Measurements from ENCODE around the gene FBRSL1.

The FBRSL1 gene

DNA sequence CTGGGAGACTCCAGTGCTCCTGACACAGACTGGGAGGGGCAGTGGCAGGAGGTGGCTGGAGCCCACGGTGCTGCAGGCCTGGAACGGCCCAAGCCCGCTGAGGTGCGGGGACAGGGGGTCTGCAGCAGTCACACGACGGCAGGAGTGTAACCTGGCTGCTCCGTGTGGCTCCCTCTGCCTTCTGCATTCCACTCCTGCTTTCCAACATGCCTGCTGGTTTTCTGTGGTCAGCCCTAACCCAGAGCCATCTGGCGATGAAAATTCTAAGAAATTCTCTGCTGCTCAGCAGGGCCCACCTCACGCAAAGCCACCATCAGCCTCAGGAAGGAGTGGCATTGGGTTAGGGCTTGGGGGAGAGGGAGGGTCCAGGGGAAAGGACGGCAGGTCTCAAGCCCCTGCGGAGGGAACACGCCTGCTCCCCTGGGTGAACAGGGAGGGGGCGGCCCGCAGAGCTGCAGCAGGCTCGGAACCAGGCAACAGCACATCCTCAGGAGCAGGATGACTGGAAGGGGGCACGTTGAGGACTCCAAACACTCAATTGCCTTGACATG is 5.0 kb upstream of the FBRSL1 start:
- no peak for DNase-seq

DNA sequence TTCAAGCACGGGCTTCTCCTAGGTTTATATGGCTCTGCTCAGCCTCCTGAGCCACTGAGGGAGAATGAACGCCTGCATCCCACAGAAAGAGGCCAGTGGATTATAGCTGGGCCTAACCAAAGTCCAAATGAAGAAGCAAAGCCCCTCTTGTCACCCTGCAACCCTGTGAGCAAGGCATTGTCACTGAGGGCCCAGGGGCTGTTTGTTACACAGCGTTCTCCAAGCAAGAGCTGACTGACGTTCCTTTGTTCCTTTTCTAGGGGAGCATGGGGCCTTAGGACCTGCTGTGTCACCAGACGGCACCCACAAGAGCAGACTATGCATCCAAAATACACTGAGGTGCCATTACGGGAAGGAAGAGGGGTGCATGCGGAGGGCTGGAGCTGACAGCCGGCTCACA is 4.3 kb upstream of the FBRSL1 start:
- DNase-seq, result no peak

DNA sequence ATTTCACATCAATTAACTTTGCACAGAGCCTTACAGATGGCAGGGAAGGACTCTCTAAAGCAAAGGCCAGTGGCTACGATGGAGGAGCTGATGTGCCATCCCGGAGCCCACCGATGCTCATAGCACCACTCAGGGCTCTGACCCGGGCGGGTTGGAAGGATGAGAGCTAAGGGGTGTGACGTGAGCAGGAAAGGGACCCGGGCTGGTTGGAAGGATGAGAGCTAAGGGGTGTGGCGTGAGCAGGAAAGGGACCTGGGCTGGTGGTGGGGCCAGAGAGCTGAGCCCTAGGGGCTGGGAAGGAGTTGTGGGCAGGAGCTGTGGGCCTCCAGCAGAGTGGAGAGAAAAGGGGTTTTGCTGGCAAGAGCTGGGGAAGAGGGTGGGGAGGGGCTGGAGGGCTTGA is 3.8 kb upstream of the FBRSL1 start:
- DNase-seq, result no peak

DNA sequence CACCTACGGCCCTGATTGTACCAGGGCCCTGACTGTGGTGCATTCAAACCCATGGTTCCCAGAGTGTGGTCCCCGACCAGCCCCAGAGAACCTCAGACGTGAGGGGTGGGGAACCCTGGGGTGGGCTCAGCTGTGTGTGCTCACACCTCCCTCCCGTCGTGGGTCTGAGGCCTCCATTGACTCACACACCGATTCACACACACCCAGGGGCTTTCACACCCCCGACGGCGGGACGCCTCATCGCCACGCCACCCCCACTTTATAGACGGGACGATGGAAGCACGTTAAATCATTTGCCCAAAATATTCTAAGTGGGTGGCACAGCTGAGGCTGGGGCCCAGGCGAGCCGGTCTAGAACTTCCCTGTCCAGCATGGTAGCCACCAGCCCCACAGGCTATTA is 3.4 kb upstream of the FBRSL1 start:
- no peak for DNase-seq

DNA sequence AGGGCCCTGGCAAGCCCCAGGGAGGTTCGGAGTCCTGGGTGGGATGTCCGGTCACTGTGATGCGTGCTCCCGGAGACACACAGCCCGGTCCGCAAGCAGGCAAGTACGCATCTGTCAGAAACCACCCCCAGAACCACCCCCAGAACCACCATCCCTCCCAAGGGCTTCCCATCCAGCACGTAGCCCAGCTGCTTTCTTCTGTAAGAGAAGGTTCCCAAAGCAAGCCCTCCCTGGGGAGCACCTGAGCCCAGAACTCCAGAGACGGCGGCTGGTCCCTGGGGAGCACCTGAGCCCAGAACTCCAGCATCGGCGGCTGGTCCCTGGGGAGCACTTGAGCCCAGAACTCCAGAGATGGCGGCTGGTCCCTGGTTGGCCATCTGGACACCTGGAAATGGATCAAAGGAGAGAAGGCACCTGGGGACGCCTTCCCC is 2.6 kb upstream of the FBRSL1 start:
- DNase-seq, result no peak

DNA sequence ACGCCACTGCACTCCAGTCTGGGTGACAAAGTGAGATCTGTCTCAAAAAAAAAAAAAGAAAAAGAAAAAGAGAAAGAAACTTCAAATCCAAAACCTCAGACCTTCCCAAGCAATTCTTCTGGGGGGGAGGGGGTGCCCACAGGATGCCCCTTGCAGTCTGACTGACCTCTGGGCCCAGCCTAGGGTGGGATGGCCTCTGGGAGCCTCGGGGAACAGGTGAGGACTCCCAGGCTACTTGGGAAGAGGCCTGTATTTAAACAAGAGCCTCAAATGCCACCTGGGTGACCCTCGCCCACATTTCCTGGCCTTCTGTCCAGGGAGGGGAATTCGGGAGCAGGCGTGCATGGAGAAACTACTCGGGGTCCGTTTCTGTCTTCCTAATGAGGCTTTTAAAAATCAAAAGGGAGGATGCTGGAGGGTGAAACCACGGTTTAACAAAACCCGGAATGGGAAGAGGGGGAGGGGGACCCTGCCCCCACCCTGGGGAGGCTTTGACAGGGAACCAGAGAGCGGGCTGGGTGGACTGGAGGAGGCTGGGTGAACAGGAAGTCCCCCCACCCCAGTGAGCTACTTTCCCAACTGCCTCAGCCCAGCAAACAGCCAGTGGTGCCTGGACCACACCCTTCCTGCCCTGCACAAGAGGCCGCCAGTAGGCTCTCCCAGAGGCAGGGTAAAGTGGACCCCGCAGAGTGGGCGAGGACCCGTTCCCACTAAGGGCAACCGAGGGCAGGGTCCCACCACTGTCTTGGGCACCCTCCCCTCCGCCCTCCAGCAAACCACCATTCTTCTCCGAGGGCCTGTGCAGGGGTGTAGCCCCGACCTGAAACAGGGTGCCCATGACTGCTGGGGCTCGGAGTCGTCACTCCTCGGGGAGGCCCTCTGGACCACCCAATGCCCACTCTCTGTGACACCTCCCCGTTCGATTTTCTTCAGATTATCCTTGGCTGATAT is 1.5 kb upstream of the FBRSL1 start:
- peak; percentile 64 for DNase-seq

DNA sequence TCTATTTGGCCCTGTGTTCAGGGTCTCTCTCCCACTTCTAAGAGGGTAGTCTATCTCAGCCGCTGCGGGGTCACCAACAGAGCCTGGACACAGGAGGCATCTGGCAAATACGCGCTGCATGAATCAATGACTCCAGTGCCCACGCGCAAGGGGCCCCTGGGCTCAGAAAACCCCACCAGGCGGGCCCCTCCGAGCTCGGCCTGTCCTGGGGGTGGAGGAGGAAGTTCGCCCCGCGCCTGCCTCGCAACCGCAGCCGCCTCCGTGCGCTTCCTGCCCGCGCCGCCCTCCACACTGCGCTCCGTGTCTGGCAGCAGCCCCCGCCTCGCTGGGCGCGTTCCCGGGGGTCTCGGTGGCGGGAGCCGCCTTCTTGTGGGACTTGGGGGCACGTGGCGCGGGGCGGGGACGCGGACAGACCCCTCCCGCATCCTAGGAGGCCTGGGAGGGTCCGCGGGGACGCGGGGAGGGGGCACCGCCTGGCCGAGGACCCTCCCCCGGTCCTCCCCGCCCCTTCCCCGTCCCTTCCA is 811 bp upstream of the FBRSL1 start:
- no peak for DNase-seq

DNA sequence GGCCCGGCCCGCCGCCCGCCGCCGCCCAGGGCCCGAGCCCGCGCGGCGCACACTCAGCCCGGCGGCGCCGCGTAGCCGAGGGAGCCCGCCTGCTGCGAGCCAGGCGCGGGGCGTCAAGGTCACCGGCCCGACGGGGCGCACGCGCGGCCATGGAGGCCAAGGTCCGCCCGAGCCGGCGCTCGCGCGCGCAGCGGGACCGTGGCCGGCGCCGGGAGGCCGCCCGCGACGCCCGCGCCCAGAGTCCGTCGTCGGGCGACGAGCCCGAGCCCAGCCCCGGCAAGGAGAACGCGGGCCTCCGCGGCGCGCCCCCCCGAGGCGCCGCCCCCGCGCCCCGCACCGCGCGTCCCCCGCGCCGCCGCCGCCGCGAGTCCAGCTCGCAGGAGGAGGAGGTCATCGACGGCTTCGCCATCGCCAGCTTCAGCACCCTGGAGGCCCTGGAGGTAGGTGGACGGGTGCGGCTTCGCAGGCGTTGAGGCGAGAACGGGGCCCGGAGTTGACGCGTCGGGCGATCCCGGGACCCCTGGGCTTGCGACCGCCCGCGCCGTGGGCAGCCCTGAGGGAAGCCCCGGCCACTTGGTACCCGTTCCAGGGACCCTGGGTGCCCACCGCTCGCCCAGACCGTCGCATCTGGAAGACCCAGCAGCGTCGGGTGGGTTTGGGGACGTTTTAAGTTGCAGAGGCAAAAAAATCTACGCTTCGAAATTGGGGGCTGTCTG is 629 bp downstream of the FBRSL1 start:
- no peak for DNase-seq

DNA sequence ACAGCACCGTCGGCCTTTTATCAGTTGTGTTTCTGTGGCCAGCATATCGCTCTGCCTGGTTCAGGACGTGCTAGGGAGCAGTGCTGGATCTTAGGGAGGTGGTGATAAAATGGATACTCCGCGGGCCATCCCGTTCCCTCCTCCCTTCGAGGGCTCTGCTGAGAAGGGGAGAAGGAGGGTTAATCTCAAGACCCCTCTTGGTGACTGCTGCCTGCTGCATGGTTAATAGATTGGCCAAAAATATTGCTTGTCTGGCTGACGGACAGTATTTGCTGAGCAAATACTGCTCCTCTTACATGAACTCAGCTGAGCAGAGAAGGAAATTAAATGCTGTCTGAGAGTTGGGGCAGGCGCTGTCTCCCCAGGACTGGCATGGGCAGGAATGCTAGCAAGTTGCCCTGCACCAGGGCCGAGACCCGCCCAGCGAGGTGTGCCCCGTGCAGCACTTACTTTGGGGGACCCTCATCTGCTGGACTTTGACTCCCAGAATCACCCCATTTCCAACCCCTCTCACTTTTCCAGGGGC is 1.2 kb downstream of the FBRSL1 start:
- peak; percentile 58 for DNase-seq

DNA sequence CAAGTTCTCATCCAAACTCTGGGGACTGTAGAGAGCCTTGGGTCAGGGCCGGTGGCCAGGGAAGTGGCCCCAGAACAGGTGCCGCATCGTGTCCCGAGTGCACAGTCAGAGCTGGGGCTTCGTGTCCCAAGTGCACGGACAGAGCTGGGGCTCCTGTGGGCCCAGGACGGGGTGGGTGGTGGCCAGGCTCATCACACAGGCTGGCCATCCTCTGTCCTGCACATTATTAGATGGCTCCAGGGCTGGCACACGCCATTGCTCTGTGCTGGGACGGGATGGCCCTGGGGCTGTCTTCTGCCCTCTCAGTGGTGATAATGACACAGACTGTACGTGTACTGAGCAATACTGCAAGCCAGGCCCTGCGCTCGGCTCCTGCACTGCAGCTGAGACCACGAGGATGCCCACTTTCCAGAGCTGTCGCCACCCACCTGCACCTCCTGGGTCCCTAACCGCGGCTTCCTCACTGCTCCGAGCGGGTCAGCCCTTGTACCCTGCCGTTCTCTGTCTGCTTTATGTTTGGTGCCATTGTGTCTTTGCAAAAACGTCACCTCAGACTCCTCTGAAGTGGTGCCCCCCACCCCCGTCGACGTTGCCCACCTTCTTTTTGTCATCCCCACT is 1.9 kb downstream of the FBRSL1 start:
- no peak for DNase-seq

DNA sequence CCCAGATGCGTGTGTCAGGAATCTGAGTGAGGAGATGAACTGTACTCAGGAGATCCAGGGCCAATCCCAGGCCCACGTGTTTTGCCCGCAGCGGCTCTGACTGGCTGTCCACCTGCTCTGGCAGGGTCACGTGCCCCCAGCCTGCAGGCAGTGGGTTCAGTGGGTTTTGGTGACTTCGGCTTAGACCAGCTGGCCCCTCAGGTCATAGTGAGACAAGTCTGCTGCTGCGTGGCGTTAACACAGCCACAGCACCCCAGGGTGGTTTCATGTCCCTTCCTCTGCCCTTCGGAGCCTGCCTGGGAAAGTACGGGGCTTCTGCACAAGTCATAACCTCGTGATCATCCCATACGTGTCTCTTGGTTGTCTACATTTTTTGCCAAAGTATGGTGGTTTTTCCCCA is 2.6 kb downstream of the FBRSL1 start:
- DNase-seq, result no peak

DNA sequence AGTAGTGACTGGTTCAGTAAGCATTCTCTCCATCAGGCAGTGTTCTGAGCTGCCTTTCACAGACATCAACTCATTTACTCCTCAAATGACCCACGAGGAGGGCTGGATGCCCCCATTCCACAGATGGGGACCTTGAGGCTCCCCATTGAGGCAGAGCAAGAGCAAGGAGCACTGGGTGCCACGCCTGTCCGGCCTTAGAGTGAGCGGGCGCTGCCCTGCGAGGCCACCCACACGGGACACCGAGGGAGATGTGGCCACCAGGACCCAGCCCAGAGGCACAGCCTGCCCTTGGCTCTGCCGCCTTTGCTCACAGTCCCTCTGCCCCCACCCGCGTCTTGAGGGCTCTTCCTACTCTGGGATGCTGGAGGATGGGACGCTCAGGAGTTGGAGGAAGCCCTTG is 3.0 kb downstream of the FBRSL1 start:
- DNase-seq, result no peak

DNA sequence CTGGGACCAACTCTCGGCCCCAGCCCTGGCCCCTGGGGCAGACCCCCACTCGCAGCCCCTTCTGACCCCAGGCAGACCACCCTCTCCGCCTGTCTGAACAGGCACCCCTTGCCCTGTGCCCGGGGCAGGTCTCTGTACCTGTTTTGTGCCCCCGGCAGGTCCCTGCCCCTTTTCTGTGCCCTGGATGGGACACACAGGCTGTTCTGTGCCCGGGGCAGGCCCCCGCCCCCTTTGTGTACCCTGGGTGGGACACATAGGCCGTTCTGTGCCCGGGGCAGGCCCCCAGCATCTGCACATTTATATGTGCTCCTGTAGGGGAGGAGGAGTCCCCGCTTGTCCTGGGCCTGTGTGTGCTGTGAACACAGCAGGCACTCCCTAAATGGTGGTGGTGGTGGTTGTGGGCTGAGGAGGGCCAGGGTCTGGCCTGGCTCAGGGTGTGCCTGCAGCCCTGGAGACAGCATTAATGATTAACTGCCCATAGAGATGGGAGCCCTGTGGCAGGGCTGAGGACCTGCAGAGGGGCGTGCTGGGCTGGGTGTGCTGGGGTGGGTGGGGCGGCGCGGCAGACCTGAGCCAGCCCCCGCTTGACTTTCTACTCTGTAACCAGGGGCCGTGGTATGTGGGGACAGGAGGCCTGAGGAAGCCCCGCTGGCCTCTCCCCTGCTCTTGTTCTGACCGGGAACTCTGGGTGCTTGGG is 3.7 kb downstream of the FBRSL1 start:
- DNase-seq, result no peak

DNA sequence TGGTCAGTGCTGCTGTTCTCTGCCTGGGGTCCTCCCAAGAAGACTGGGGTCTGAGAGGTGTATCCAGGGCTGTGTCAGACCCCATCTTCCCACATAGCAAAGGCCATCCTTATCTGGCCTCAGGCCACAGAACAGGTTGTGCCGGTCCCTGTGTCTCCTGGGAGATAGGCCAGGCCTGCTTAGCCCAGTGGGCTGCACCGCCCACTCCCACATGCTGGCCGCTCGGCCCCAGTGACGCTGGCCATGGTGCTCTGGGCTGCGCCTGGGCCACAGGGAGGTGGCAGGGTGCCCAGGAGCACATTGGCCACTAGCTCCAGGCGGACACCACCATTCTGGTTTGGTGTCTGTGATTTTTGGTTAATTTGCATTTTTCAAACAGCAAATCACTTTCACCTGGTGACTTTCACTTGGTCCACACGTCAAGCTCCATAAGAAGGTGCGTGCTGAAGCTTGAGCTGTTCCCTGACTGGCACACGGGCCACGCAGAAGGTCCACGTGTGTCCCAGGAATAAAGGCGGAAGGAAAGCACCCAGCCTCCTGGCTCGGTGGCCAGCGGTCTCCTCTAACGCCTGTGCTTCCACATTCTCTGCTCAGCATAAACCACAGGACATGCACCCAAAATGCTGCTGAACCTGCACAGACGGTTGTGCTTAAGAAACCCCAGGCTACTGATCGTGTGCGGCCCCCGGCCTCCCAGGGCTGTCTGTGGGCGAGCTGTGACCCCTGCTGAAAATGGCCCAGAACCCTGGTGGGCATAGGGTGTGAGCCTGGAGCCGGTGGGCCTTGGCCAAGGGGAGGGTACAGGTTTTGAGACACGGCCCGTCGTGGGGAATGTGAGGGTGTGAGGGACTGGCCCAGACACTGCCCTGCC is 4.6 kb downstream of the FBRSL1 start:
- DNase-seq, result no peak

DNA sequence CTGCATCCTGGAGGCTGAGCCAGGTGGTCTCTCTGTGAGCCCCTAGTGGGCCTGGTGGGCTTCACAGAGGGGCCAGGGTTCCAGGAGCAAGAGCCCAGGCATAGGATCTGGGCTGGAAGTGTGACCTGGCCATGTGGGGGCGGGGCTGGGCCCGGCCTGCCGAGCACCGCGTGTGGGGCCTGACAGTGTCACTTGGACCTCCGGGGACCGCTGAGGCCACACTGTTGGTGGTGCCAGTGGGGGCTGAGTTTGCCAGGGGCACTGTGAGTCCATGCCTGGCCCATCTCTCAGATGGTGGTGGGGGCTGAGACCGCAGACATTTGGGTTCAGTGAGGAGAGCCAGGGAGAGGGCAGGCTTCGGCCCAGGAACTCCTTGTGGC is 5.2 kb downstream of the FBRSL1 start:
- DNase-seq, result no peak

DNA sequence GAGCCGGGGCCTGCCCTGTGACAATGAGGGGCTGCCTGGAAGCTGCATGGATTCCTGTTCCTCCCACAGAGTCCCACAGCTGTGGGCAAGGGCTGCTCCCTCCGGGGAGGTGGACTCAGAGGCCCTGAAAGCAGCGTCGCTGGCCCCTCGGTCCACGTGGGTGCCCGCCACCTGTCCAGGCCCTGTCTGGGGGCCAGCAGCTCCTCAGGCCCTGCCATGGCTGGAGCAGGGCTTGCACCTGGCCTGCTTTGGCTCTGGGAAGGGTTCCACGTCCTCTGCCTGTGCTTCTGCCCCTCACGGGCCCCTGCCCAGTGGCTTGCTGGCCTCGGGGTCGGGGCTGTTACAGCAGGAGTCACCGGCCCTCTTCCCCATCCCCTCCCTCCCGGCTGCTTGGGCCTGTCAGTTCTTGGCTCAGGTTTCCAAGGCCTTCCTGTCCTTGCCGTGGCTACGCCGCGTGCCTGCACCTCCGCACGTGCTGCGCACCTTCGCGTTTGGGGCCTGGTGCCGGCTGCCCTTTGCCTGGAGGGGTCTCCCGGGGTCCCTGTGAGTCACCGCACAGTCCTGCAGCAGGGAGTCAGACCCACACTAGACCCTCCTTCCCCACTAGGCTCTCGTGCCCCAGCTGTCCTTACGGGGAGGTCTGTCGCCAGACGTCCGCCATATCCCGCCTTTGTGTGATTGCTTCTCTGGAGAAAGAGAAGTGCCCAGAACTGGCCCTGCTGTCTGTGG is 5.8 kb downstream of the FBRSL1 start:
- DNase-seq, result no peak

DNA sequence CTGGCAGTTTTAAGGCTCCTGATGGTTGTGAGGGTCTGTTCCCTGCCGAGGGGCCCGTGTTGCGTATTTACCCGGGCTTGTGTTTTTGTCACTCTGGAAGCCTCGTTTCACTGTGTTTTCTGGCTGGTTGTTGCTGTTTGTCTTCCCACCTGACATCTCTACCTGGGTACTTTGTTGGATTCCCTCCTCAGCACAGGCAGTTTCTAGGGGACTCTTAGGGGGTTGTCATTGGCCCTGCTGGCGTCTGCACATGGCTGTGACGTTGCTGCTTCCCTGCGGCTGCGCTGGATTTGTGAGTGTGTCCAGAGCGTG is 6.4 kb downstream of the FBRSL1 start:
- DNase-seq, result no peak

DNA sequence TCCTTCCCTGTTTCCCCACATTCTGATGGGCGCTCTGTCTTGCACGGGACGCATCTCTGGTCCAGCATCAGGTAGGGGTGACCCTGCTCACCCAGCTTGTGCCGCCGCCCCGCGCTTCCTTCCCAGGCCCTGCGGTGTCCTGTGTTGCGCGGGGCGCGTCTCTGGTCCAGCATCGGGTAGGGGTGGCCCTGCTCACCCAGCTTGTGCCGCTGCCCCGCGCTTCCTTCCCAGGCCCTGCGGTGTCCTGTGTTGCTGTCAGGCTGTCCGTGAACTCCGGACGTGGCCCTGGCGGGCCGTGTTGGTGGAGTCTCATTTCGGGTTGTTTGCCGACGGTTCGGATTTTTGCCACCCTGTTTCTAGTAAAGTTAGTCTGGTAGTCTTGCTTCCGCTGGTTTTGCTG is 6.8 kb downstream of the FBRSL1 start:
- no peak for DNase-seq

DNA sequence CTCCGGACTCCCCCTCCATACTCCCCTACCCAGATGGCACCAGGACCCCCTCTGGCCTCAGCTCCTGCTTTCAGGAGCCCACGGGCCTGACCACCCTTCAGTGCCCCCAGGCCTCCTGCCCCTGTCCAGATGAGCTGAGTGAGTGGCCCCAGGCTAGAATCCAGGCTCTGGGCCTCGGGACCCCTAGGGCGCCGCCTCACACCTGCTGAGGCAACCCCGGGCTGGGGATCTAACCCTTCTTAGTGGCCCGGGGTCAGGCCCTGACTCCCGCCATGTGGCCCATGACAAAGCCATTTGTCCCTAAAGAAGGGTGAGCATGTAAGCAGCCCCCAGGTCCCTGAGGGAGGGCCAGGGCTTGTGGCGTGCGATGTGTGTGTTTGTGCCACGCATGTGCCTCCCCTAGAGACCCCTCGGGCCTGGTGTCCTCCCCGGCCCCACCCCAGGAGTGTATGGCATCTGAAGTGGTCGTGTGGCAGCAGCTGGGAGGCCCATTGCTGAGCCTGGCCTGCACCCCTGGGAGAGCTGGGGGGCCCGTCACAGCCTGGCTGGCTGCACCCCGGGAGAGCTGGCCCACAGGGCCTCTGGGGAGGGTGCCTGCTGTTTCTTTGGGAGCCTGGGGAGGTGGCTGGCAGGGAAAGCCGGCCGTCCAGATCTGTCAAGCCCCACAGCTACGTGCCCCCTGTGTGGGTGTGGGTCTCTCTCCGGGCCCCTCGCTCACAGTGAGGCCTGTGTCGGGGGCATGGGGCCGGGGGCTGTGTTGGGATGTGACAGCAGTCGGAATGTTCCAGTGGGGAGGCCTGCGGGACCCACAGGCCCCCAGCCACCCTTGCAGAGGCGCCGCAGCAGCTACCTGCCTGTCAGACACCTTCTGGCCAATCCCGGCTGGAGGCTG is 7.8 kb downstream of the FBRSL1 start:
- no peak for DNase-seq

DNA sequence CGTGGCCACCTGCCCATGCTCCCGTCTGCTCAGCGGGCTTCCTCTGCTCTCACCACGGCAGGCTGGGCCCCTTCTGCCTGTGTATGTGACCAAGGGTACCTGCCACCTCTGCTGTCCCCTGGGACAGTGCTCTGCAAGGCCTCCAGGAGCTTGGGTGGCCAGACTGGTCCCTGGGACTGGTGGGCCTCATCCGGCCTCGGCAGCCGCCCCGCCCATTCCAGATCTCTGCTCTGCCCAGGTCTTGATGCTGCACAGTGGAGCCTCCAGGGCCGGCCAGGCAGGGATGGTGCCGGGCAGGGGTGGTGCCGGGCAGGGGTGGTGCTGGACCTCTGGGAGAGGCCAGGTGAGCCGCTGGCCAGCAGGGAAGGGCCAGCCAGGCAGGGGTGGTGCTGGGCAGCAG is 9.0 kb downstream of the FBRSL1 start:
- no peak for DNase-seq
